ENCODE measurements around the gene GPS1.

Gene GPS1

DNA sequence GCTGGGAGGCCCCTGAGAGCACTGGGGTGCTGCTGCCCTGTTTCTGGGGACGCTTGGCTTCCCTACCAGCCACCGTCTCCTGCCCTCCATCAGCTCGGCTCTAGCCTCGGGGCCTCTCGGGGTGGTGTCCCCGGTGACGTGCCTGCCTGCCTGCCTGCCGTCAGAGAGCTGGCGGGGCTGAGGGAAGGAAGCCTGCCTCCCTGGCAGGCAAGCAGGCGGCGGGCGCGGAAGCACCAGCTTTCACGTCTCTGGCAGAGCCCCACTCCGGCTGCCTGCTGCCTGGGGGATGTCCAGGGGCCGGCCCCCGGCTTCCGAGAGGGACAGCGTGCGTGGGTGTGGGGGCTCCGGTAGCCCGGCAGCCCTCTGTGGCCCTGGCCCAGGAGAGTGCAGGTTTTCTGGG, 38.4 kb upstream of the GPS1 start:
- Histone ChIP-seq H3K27me3 (replicated peaks; ENCODE audit: control insufficient read depth, insufficient read depth, low read length) (no peaks in the 10 kb centered on the region), H3K4me3 (replicated peaks; ENCODE audit: low read depth, low read length) (no peak overlapping the region), H3K36me3 (ENCODE audit: control insufficient read depth, insufficient read depth, low read length) (peaks cover 2% of the 10 kb centered on the region)
- DNase-seq (ENCODE audit: extremely low read depth, insufficient read length) = no peak
- TF ChIP-seq, protein P1, sequence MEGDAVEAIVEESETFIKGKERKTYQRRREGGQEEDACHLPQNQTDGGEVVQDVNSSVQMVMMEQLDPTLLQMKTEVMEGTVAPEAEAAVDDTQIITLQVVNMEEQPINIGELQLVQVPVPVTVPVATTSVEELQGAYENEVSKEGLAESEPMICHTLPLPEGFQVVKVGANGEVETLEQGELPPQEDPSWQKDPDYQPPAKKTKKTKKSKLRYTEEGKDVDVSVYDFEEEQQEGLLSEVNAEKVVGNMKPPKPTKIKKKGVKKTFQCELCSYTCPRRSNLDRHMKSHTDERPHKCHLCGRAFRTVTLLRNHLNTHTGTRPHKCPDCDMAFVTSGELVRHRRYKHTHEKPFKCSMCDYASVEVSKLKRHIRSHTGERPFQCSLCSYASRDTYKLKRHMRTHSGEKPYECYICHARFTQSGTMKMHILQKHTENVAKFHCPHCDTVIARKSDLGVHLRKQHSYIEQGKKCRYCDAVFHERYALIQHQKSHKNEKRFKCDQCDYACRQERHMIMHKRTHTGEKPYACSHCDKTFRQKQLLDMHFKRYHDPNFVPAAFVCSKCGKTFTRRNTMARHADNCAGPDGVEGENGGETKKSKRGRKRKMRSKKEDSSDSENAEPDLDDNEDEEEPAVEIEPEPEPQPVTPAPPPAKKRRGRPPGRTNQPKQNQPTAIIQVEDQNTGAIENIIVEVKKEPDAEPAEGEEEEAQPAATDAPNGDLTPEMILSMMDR (IDR thresholded peaks at IDR 0.05; ENCODE audit: insufficient read depth, low read length, poor library complexity, severe bottlenecking) = no peak

- Histone ChIP-seq H3K36me3 (ENCODE audit: control insufficient read depth, insufficient read depth, low read length) (peaks cover 2% of the 10 kb centered on the region), H3K4me3 (replicated peaks; ENCODE audit: low read depth, low read length) (no peak overlapping the region), H3K27me3 (replicated peaks; ENCODE audit: control insufficient read depth, insufficient read depth, low read length) (no peaks in the 10 kb centered on the region)
- TF ChIP-seq, protein P1 (IDR thresholded peaks at IDR 0.05; ENCODE audit: insufficient read depth, low read length, poor library complexity, severe bottlenecking) = no peak
- DNase-seq (ENCODE audit: extremely low read depth, insufficient read length) = no peak
These were observed 37.9 kb upstream of the GPS1 start for GRCh38 chr17:82013772-82014321.

- no peak overlapping the region for H3K4me3 ChIP-seq (replicated peaks; ENCODE audit: low read depth, low read length)
- no peak for DNase-seq (ENCODE audit: extremely low read depth, insufficient read length)
- H3K27me3 ChIP-seq (replicated peaks; ENCODE audit: control insufficient read depth, insufficient read depth, low read length) = no peaks in the 10 kb centered on the region
- H3K36me3 ChIP-seq (ENCODE audit: control insufficient read depth, insufficient read depth, low read length) = no peaks in the 10 kb centered on the region; the same call in none of the 2 replicates
- TF ChIP-seq, protein P1 (IDR thresholded peaks at IDR 0.05; ENCODE audit: insufficient read depth, low read length, poor library complexity, severe bottlenecking) = no peak
These were observed 37.3 kb upstream of the GPS1 start for GRCh38 chr17:82014432-82014831.

DNA sequence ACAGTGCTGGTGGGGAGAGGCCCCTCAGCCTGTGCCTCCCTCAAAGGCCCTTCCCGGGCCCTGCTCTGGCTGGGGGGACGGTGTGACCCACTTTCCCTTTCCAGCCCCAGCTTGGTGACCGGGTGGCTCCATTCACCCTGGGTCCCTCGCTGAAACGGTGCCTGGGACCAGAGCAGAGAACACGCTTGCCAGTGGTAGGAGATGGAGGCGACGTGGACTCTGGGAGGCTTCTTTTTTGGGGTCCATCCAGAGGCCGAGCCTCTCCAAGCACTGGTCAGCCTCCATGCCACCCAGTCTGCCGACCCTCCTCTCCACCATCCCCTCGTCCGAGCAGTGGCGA, 36.8 kb upstream of the GPS1 start:
- TF ChIP-seq, protein P1 (IDR thresholded peaks at IDR 0.05; ENCODE audit: insufficient read depth, low read length, poor library complexity, severe bottlenecking) = no peak
- Histone ChIP-seq H3K27me3 (replicated peaks; ENCODE audit: control insufficient read depth, insufficient read depth, low read length) (no peaks in the 10 kb centered on the region), H3K36me3 (ENCODE audit: control insufficient read depth, insufficient read depth, low read length) (no peaks in the 10 kb centered on the region; the same call in none of the 2 replicates), H3K4me3 (replicated peaks; ENCODE audit: low read depth, low read length) (no peak overlapping the region)
- DNase-seq (ENCODE audit: extremely low read depth, insufficient read length) = no peak

- no peaks in the 10 kb centered on the region for H3K27me3 ChIP-seq (replicated peaks; ENCODE audit: control insufficient read depth, insufficient read depth, low read length)
- no peak for DNase-seq (ENCODE audit: extremely low read depth, insufficient read length)
- no peak overlapping the region for H3K4me3 ChIP-seq (replicated peaks; ENCODE audit: low read depth, low read length)
- H3K36me3 ChIP-seq (ENCODE audit: control insufficient read depth, insufficient read depth, low read length) = no peaks in the 10 kb centered on the region; the same call in none of the 2 replicates
- TF ChIP-seq, protein P1 (IDR thresholded peaks at IDR 0.05; ENCODE audit: insufficient read depth, low read length, poor library complexity, severe bottlenecking) = no peak
These were observed 36.3 kb upstream of the GPS1 start for GRCh38 chr17:82015311-82015971.
